ES-I3 (cell line): ENCODE measurements around the gene RBP2.
"Not testable (repeated sequence)": the region's sequence is repeated elsewhere in the genome, so short reads cannot be mapped to it uniquely, and the experiment has no call there.

Source experiments
- H3K36me3 ChIP-seq: 2 replicates; pipeline ENCODE4 v1.6.1; 2013; ENCODE audit warnings: mild to moderate bottlenecking, low read length, control low read depth, moderate library complexity; ENCODE audit not compliant: insufficient read depth
- H3K4me1 ChIP-seq: 2 replicates; pipeline ENCODE4 v1.6.1; 2013; ENCODE audit warnings: mild to moderate bottlenecking, control low read depth, low read length; ENCODE audit not compliant: insufficient read depth
- H3K9ac ChIP-seq: 2 replicates; pipeline ENCODE4 v1.6.1; 2013; ENCODE audit warnings: low read depth, mild to moderate bottlenecking, low read length, moderate library complexity
- H3K9me3 ChIP-seq: 2 replicates; pipeline ENCODE4 v1.6.1; 2013; ENCODE audit warnings: mild to moderate bottlenecking, low read length, moderate library complexity; ENCODE audit not compliant: control insufficient read depth, insufficient read depth

Gene RBP2

GRCh38 chr3:139416275-139416674, 60.0 kb downstream of the RBP2 start:
- H3K9ac ChIP-seq = no peak overlapping the region
- H3K9me3 ChIP-seq = no peaks in the 10 kb centered on the region
- H3K4me1 ChIP-seq = no peaks in the 10 kb centered on the region
- H3K36me3 ChIP-seq = no peaks in the 10 kb centered on the region

GRCh38 chr3:139414608-139415224, 61.6 kb downstream of the RBP2 start:
- no peak overlapping the region for H3K9ac ChIP-seq
- no peaks in the 10 kb centered on the region for H3K9me3 ChIP-seq
- H3K36me3 ChIP-seq = no peaks in the 10 kb centered on the region

GRCh38 chr3:139412891-139413290, 63.4 kb downstream of the RBP2 start:
- H3K9me3 ChIP-seq, H3K36me3 ChIP-seq, H3K4me1 ChIP-seq, H3K9ac ChIP-seq: not testable (repeated sequence)

More at GRCh38 chr3:139414608-139415224, 61.6 kb downstream of the RBP2 start:
- H3K4me1 ChIP-seq = no peaks in the 10 kb centered on the region
